CD14-positive monocyte (primary cell): ENCODE measurements around the gene CCDC68. TPM values are rescaled to one million over a fixed set of nuclear protein-coding genes. Genes with fewer than 3 reads are reported as not detected.

ENCODE experiments used
- DNase-seq, 3 donors: peaks; one replicate each; pipeline ENCODE4 v3.0.0-alpha.2; 2011 to 2022
- H2AFZ ChIP-seq: 2 replicates; pipeline ENCODE4 v1.6.0; 2012; ENCODE audit warnings: mild to moderate bottlenecking, low read depth, low read length, inconsistent platforms; ENCODE audit not compliant: insufficient read depth, poor library complexity, severe bottlenecking
- H3K27ac ChIP-seq, 2 donors: 1 replicate in 1 of 2; 2 replicates in 1 of 2; pipeline ENCODE4 v1.5.1; 2012 to 2013; ENCODE audit warnings: low read length in 2 of 2, control low read depth in 1 of 2, inconsistent platforms in 1 of 2, low read depth in 1 of 2, mild to moderate bottlenecking in 1 of 2
- H3K27me3 ChIP-seq, 2 donors: one replicate each; pipeline versions ENCODE4 v1.6.0 to v1.6.1; 2011 to 2013; ENCODE audit warnings: low read length in 2 of 2; ENCODE audit not compliant: control insufficient read depth in 2 of 2, insufficient read depth in 2 of 2
- H3K36me3 ChIP-seq, 2 donors: replicated peaks in 1 of 2; 1 replicate in 1 of 2; 2 replicates in 1 of 2; pipeline versions ENCODE4 v1.5.1 to v1.6.1; 2012 to 2013; ENCODE audit warnings: low read length in 2 of 2, control low read depth in 1 of 2, inconsistent platforms in 1 of 2, mild to moderate bottlenecking in 1 of 2; ENCODE audit not compliant: insufficient read depth in 2 of 2, control insufficient read depth in 1 of 2
- H3K4me1 ChIP-seq, 2 donors: 1 replicate in 1 of 2; 2 replicates in 1 of 2; pipeline versions ENCODE4 v1.5.1 to v1.6.1; 2012 to 2013; ENCODE audit warnings: low read length in 2 of 2, control low read depth in 1 of 2, inconsistent platforms in 1 of 2, mild to moderate bottlenecking in 1 of 2, moderate library complexity in 1 of 2; ENCODE audit not compliant: insufficient read depth in 2 of 2, control insufficient read depth in 1 of 2
- H3K4me2 ChIP-seq: replicated peaks from 2 replicates; pipeline ENCODE3; 2012; ENCODE audit warnings: low read length, moderate library complexity, mild to moderate bottlenecking; ENCODE audit not compliant: poor library complexity, severe bottlenecking; ENCODE audit errors: extremely low read depth
- H3K4me3 ChIP-seq, 3 experiments: fragments of 200-600 bp in 1 of 3; sonication (generic) in 1 of 3; replicated peaks in 1 of 3; 1 replicate in 2 of 3; 2 replicates in 1 of 3; pipeline ENCODE4 v1.5.1; 2011 to 2013; ENCODE audit warnings: low read length in 3 of 3, mild to moderate bottlenecking in 3 of 3, control low read depth in 2 of 3, low read depth in 2 of 3, inconsistent platforms in 1 of 3, moderate library complexity in 1 of 3
- H3K79me2 ChIP-seq: 2 replicates; pipeline ENCODE4 v1.6.0; 2012; ENCODE audit warnings: mild to moderate bottlenecking, control low read depth, inconsistent platforms, low read length, moderate library complexity; ENCODE audit not compliant: insufficient read depth
- H3K9ac ChIP-seq: 2 replicates; pipeline ENCODE4 v1.6.0; 2017; ENCODE audit warnings: low read length, mild to moderate bottlenecking; ENCODE audit not compliant: insufficient read depth, poor library complexity, severe bottlenecking
- H3K9me3 ChIP-seq, 2 donors: replicated peaks in 1 of 2; 1 replicate in 1 of 2; 2 replicates in 1 of 2; pipeline versions ENCODE4 v1.5.1 to v1.6.1; 2012 to 2013; ENCODE audit warnings: low read length in 2 of 2, control low read depth in 1 of 2; ENCODE audit not compliant: control insufficient read depth in 1 of 2, insufficient read depth in 1 of 2
- H4K20me1 ChIP-seq: 2 replicates; pipeline ENCODE4 v1.6.0; 2012; ENCODE audit warnings: mild to moderate bottlenecking, low read length, control low read depth, moderate library complexity; ENCODE audit not compliant: insufficient read depth
- H3K27ac Mint-ChIP-seq, 7 donors: one replicate each; pipeline ENCODE4 v1.8.0; 2020; ENCODE audit warnings: mild to moderate bottlenecking in 7 of 7, mixed read lengths in 7 of 7, moderate library complexity in 6 of 7, inconsistent platforms in 2 of 7
- H3K27me3 Mint-ChIP-seq, 3 donors: one replicate each; pipeline ENCODE4 v1.8.0; 2021 to 2022; ENCODE audit warnings: low read depth in 3 of 3, mild to moderate bottlenecking in 3 of 3, mixed read lengths in 3 of 3, moderate library complexity in 3 of 3, inconsistent platforms in 1 of 3
- H3K36me3 Mint-ChIP-seq, 2 donors: one replicate each; pipeline ENCODE4 v1.8.0; 2020; ENCODE audit warnings: mixed read lengths in 2 of 2, inconsistent platforms in 1 of 2, mild to moderate bottlenecking in 1 of 2
- H3K4me1 Mint-ChIP-seq: one replicate; pipeline ENCODE4 v1.8.0; 2020; ENCODE audit warnings: mild to moderate bottlenecking, mixed read lengths
- H3K4me3 Mint-ChIP-seq, 2 donors: one replicate each; pipeline ENCODE4 v1.8.0; 2020; ENCODE audit warnings: mild to moderate bottlenecking in 2 of 2, mixed read lengths in 2 of 2, moderate library complexity in 1 of 2
- H3K9me3 Mint-ChIP-seq, 7 donors: one replicate each; pipeline ENCODE4 v1.8.0; 2020 to 2022; ENCODE audit warnings: mixed read lengths in 7 of 7, mild to moderate bottlenecking in 6 of 7, moderate library complexity in 6 of 7, inconsistent platforms in 2 of 7
- WGBS: methylation state at CpG from one replicate; pipeline ENCODE4 v1.1.5; 2013; ENCODE audit warnings: missing lambda C conversion rate; ENCODE audit not compliant: insufficient coverage; 5-methylcytosine and 5-hydroxymethylcytosine counted together
- intact Hi-C, 2 donors: fragments of 100-400 bp; cut with micrococcal nuclease; formaldehyde crosslinking; loops; one replicate each; pipeline versions ENCODE4 v1.15.0 to v1.15.1; 2023
- polyA plus RNA-seq, 3 donors: library from polyadenylated mRNA; depleted of rRNA in 1 of 3; unstranded in 2 of 3; stranded (reverse) in 1 of 3; fragments of 300-500 nt in 2 of 3; fragments of >200 nt in 1 of 3; fragmentation: Illumina TruSeq in 2 of 3; gene quantifications; 1 replicate in 2 of 3; 2 replicates in 1 of 3; pipeline ENCODE4 v1.2.3, GENCODE V29; 2012 to 2021
- TF ChIP-seq, protein P1 (sequence below): fragments of 200-600 bp; IDR thresholded peaks from one replicate; pipeline ENCODE4 v1.8.0; 2022; ENCODE audit warnings: antibody characterized with exemption, mild to moderate bottlenecking

Gene CCDC68
- polyA plus RNA-seq, 3 donors, result 0.09 to 0.15 TPM; not detected in 1

DNA sequence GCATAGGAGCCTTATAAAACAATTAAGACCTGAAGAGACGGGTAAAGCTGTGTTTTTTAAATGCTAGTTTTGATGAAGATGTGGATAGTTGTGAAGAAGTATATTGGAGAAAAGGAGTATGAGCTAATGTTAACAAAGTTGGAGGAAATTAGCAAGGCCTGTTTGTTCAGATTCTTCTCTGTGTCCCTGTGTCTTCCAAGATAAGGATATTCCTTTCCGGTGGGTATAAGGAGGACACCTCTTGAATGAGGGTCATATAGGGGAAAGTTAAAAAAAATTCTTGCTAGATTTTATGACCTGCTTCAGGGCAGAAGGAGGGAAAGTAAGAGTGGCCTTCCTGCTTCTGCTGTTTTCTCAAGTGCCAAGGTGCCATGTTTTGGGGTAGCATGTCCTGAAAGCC is 59.0 kb downstream of the CCDC68 start:
- H2AFZ ChIP-seq, result no peak overlapping the region
- TF ChIP-seq, protein P1, sequence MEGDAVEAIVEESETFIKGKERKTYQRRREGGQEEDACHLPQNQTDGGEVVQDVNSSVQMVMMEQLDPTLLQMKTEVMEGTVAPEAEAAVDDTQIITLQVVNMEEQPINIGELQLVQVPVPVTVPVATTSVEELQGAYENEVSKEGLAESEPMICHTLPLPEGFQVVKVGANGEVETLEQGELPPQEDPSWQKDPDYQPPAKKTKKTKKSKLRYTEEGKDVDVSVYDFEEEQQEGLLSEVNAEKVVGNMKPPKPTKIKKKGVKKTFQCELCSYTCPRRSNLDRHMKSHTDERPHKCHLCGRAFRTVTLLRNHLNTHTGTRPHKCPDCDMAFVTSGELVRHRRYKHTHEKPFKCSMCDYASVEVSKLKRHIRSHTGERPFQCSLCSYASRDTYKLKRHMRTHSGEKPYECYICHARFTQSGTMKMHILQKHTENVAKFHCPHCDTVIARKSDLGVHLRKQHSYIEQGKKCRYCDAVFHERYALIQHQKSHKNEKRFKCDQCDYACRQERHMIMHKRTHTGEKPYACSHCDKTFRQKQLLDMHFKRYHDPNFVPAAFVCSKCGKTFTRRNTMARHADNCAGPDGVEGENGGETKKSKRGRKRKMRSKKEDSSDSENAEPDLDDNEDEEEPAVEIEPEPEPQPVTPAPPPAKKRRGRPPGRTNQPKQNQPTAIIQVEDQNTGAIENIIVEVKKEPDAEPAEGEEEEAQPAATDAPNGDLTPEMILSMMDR, result no peak
- peaks cover 0 to 1% (median 0%) of the 10 kb centered on the region in 3 donors for H3K27me3 Mint-ChIP-seq
- DNase-seq, result no peak
- H3K9me3 Mint-ChIP-seq, result no peaks in the 10 kb centered on the region
- H3K4me3 ChIP-seq, result no peak overlapping the region
- 80% methylated on average over 1 of the region's 2 CpGs for WGBS
- no peaks in the 10 kb centered on the region for H3K36me3 Mint-ChIP-seq
- peaks cover 2% of the 10 kb centered on the region for H3K4me1 Mint-ChIP-seq
- no peaks in the 10 kb centered on the region for H3K79me2 ChIP-seq
- H4K20me1 ChIP-seq, result no peaks in the 10 kb centered on the region
- no peak overlapping the region for H3K4me3 Mint-ChIP-seq
- no peak overlapping the region for H3K4me2 ChIP-seq
- no peaks in the 10 kb centered on the region for H3K36me3 ChIP-seq
- H3K4me1 ChIP-seq, result no peaks in the 10 kb centered on the region
- intact Hi-C loops, result no loop called here
- no peak overlapping the region for H3K27ac ChIP-seq
- H3K27ac Mint-ChIP-seq, result no peak overlapping the region
- no peak overlapping the region for H3K9ac ChIP-seq
- no peaks in the 10 kb centered on the region for H3K27me3 ChIP-seq
- no peaks in the 10 kb centered on the region for H3K9me3 ChIP-seq

DNA sequence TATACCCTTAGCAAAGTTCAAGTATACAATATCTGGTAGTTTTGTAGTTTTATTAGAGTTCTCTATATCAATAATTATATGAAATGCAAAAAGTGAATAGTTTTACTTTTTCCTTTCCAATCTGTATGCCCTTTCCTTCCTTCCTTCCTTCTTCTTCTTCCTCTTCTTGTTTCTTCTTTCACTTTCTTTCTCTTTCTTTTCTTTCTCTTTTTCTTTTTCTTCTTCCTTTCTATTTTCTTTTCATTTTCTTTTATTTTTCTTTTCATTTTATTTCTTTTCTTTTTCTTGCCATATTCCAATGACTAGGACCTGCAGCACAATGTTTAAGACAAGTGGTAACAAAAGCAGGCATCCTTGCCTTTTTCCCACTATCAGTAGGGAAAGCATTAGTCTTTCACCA is 59.8 kb downstream of the CCDC68 start:
- Histone ChIP-seq H3K27ac (no peak overlapping the region), H3K4me3 (no peak overlapping the region), H3K9me3 (no peaks in the 10 kb centered on the region), H3K9ac (no peak overlapping the region), H2AFZ (no peak overlapping the region), H3K27me3 (no peaks in the 10 kb centered on the region), H4K20me1 (no peaks in the 10 kb centered on the region), H3K4me2 (no peak overlapping the region), H3K36me3 (no peaks in the 10 kb centered on the region), H3K4me1 (no peaks in the 10 kb centered on the region), H3K79me2 (no peaks in the 10 kb centered on the region)
- Mint-ChIP-seq H3K4me3 (no peak overlapping the region), H3K9me3 (no peaks in the 10 kb centered on the region), H3K27ac (peak overlapping the region in 1 of 7 donors; percentile 10), H3K4me1 (peaks cover 2% of the 10 kb centered on the region), H3K36me3 (no peaks in the 10 kb centered on the region), H3K27me3 (peaks cover 0 to 2% (median 1%) of the 10 kb centered on the region in 3 donors)
- TF ChIP-seq, protein P1, result peak; percentile 8
- intact Hi-C loops, result no loop called here
- DNase-seq, result no peak
